HepG2 (cell line): ENCODE data around the gene AXIN1. TPM values are rescaled to one million over a fixed set of nuclear protein-coding genes. Genes with fewer than 3 reads are reported as not detected.

Experiments used
- CBFB ChIP-seq: sonication (generic); formaldehyde crosslinking; IDR thresholded peaks from 2 replicates; pipeline ENCODE4 v1.4.0; 2020; ENCODE audit warnings: missing genetic modification reagents
- DR1 ChIP-seq: sonication (generic); formaldehyde crosslinking; IDR thresholded peaks from 2 replicates; pipeline ENCODE4 v1.8.0; 2021; ENCODE audit warnings: mild to moderate bottlenecking, missing genetic modification reagents, inconsistent platforms
- FOXJ3 ChIP-seq: sonication (generic); formaldehyde crosslinking; IDR thresholded peaks from 2 replicates; pipeline ENCODE4 v1.4.0; 2020; ENCODE audit warnings: missing genetic modification reagents, mild to moderate bottlenecking, borderline replicate concordance
- GPBP1L1 ChIP-seq: sonication (generic); formaldehyde crosslinking; IDR thresholded peaks from 2 replicates; pipeline ENCODE4 v1.5.0; 2020; ENCODE audit warnings: mild to moderate bottlenecking, missing genetic modification reagents
- KLF9 ChIP-seq: IDR thresholded peaks from 2 replicates; pipeline ENCODE4 v1.6.1; 2016; ENCODE audit warnings: low read depth
- MYNN ChIP-seq: sonication (generic); formaldehyde crosslinking; IDR thresholded peaks from 2 replicates; pipeline ENCODE4 v1.4.0; 2020; ENCODE audit warnings: mild to moderate bottlenecking, low read depth, missing genetic modification reagents
- PHF21A ChIP-seq: sonication (generic); formaldehyde crosslinking; IDR thresholded peaks from 2 replicates; pipeline ENCODE4 v1.5.0; 2020; ENCODE audit warnings: mild to moderate bottlenecking, missing genetic modification reagents
- POLR2A ChIP-seq, 2 experiments: IDR thresholded peaks; 2 replicates each; pipeline ENCODE4 v1.6.1; 2011; ENCODE audit warnings: low read depth in 2 of 2, low read length in 2 of 2, mild to moderate bottlenecking in 1 of 2, moderate library complexity in 1 of 2; ENCODE audit not compliant: insufficient read depth in 1 of 2
- POLR2AphosphoS5 ChIP-seq: IDR thresholded peaks from 2 replicates; pipeline ENCODE4 v1.6.1; 2012; ENCODE audit warnings: low read depth, low read length
- PRPF4 ChIP-seq: fragments of 200-400 bp; formaldehyde crosslinking; IDR thresholded peaks from 2 replicates; pipeline ENCODE4 v1.6.1; 2016; ENCODE audit warnings: low read length, low read depth; ENCODE audit not compliant: poor library complexity, severe bottlenecking
- RFXANK ChIP-seq: IDR thresholded peaks from 2 replicates; pipeline ENCODE4 v1.6.1; 2016
- SMARCC2 ChIP-seq: fragments of 450-650 bp; IDR thresholded peaks from 2 replicates; pipeline ENCODE4 v1.6.1; 2017; ENCODE audit warnings: antibody characterized with exemption, mild to moderate bottlenecking
- SMC3 ChIP-seq: IDR thresholded peaks from 2 replicates; pipeline ENCODE4 v1.6.1; 2011; ENCODE audit warnings: low read length, improper control_type of control experiment
- SOX6 ChIP-seq, 2 experiments: fragments of 450-650 bp in 1 of 2; sonication (generic) in 1 of 2; formaldehyde crosslinking in 1 of 2; IDR thresholded peaks; 2 replicates each; pipeline versions ENCODE4 v1.4.0 to v1.6.1; 2017 to 2020; ENCODE audit warnings: antibody characterized with exemption in 1 of 2, mild to moderate bottlenecking in 1 of 2, missing genetic modification reagents in 1 of 2
- SPEN ChIP-seq: sonication (generic); formaldehyde crosslinking; IDR thresholded peaks from 2 replicates; pipeline ENCODE4 v1.5.1; 2020; ENCODE audit warnings: low read depth, mild to moderate bottlenecking, missing genetic modification reagents
- TGIF2 ChIP-seq: IDR thresholded peaks from 2 replicates; pipeline ENCODE4 v1.6.1; 2016; ENCODE audit warnings: control low read depth, missing compliant biosample characterization
- THYN1 ChIP-seq: sonication (generic); formaldehyde crosslinking; IDR thresholded peaks from 2 replicates; pipeline ENCODE4 v1.8.1; 2023; ENCODE audit warnings: low read depth, mild to moderate bottlenecking, moderate library complexity, missing genetic modification reagents, borderline replicate concordance
- TP53 ChIP-seq: sonication (generic); formaldehyde crosslinking; conservative IDR thresholded peaks from 2 replicates; pipeline ENCODE4 v1.4.0; 2020; ENCODE audit warnings: missing genetic modification reagents
- ZFY ChIP-seq: sonication (generic); formaldehyde crosslinking; IDR thresholded peaks from 2 replicates; pipeline ENCODE4 v1.4.0; 2020; ENCODE audit warnings: missing genetic modification reagents
- ZNF281 ChIP-seq: sonication (generic); formaldehyde crosslinking; IDR thresholded peaks from 2 replicates; pipeline ENCODE4 v1.4.0; 2020; ENCODE audit warnings: missing genetic modification reagents, borderline replicate concordance
- ZNF672 ChIP-seq: sonication (generic); formaldehyde crosslinking; IDR thresholded peaks from 2 replicates; pipeline ENCODE4 v1.8.1; 2022; ENCODE audit warnings: missing genetic modification reagents
- ZNF883 ChIP-seq: sonication (generic); formaldehyde crosslinking; IDR thresholded peaks from 2 replicates; pipeline ENCODE4 v1.5.1; 2020; ENCODE audit warnings: mild to moderate bottlenecking, missing genetic modification reagents; ENCODE audit errors: not compliant biosample characterization
- polyA plus RNA-seq, 8 experiments: library from polyadenylated mRNA; depleted of rRNA in 3 of 8; stranded (reverse) in 7 of 8; unstranded in 1 of 8; fragments of >200 nt; fragmentation: Illumina TruSeq in 4 of 8; extraction: Trizol in 4 of 8; gene quantifications; 2 replicates each; pipeline versions ENCODE4 v1.2.1 to v1.2.3, GENCODE V29; 2011 to 2016; ENCODE audit warnings: low read depth in 4 of 8, missing spikeins in 1 of 8, mixed read lengths in 1 of 8; ENCODE audit not compliant: insufficient read depth in 1 of 8
- total RNA-seq, 5 experiments: library from RNA; depleted of rRNA; stranded (reverse); fragments of >200 nt; fragmentation: Illumina TruSeq; extraction: Trizol; gene quantifications; 2 replicates each; pipeline ENCODE4 v1.2.3, GENCODE V29; 2016; ENCODE audit warnings: low read depth in 1 of 5
- TF ChIP-seq, protein P1 (sequence below): sonication (generic); formaldehyde crosslinking; IDR thresholded peaks from 2 replicates; pipeline ENCODE4 v1.8.0; 2022; ENCODE audit warnings: low read depth, missing genetic modification reagents
- TF ChIP-seq, protein P2 (sequence below): IDR thresholded peaks from 2 replicates; pipeline ENCODE4 v1.6.1; 2016
- TF ChIP-seq, protein P3 (sequence below): sonication (generic); formaldehyde crosslinking; IDR thresholded peaks from 2 replicates; pipeline ENCODE4 v1.8.0; 2022; ENCODE audit warnings: missing genetic modification reagents, mild to moderate bottlenecking, borderline replicate concordance

AXIN1 gene
- total and polyA plus RNA-seq, 2 of the 13 experiments (the other 11 are each of a cell fraction or from before 2014, with no cell fraction given): 24.0 to 26.0 TPM

DNA sequence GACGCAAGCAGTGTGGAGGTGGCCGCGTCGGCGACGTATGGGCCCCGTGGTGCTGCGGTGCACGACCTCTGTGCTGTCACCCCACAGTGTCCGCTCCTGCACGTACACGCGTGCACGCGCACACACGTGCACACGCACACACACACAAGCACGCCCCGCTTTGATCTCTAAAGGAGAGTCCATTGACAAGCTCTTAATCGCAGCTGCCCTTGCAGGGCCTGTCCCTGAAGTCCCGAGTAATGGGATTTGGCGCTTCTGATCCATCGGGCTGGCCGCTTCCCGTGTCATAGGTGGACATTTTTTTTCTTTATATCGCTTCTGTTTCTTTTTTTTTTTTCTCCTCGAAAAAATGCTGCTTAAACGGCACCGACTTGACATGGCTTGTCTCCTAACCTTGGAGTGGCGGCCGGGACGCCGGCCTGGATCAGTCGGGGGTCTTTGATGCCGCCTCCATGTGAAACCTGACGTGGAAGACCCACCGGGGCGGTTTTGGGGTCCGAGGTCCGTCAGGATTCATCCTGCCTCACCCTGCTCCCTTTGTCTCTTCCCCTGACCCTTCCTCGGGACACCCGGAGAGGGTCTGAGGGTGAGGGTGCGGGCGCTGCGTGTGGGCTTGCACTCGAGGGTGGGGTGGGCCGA, 8.3 kb upstream of the AXIN1 start (continued):
- TF ChIP-seq ZNF281 (CRISPR knock-in tag): no peak
- no peak for TF ChIP-seq CBFB (CRISPR knock-in tag)
- TF ChIP-seq SMC3: no peak
- no peak for TF ChIP-seq GPBP1L1 (CRISPR knock-in tag)
- no peak for TF ChIP-seq ZFY (CRISPR knock-in tag)
- TF ChIP-seq POLR2AphosphoS5: no peak
- TF ChIP-seq PHF21A (CRISPR knock-in tag): 0 out of 2 replicates have a peak, but pooled peaks have one; percentile 4
- TF ChIP-seq, protein P1, sequence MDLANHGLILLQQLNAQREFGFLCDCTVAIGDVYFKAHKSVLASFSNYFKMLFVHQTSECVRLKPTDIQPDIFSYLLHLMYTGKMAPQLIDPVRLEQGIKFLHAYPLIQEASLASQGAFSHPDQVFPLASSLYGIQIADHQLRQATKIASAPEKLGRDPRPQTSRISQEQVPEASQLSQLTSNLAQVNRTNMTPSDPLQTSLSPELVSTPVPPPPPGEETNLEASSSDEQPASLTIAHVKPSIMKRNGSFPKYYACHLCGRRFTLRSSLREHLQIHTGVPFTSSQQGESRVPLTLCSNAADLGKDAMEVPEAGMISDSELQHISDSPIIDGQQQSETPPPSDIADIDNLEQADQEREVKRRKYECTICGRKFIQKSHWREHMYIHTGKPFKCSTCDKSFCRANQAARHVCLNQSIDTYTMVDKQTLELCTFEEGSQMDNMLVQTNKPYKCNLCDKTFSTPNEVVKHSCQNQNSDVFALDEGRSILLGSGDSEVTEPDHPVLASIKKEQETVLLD (CRISPR knock-in tag): no peak
- TF ChIP-seq KLF9 (CRISPR knock-in tag): no peak
- TF ChIP-seq PRPF4: no peak
- TF ChIP-seq FOXJ3 (CRISPR knock-in tag): no peak
- no peak for TF ChIP-seq SMARCC2
- TF ChIP-seq, protein P2, sequence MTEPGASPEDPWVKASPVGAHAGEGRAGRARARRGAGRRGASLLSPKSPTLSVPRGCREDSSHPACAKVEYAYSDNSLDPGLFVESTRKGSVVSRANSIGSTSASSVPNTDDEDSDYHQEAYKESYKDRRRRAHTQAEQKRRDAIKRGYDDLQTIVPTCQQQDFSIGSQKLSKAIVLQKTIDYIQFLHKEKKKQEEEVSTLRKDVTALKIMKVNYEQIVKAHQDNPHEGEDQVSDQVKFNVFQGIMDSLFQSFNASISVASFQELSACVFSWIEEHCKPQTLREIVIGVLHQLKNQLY (CRISPR knock-in tag): no peak
- TF ChIP-seq SPEN (CRISPR knock-in tag): peak; percentile 12; the same call in 1 of the 2 replicates
- TF ChIP-seq RFXANK (CRISPR knock-in tag): no peak
- no peak for TF ChIP-seq TGIF2 (CRISPR knock-in tag)
- no peak for TF ChIP-seq ZNF883 (CRISPR knock-in tag)
- TF ChIP-seq THYN1 (CRISPR knock-in tag): no peak
- no peak for TF ChIP-seq MYNN
- TF ChIP-seq POLR2A (IDR thresholded peaks at IDR 0.05; ENCODE audit: insufficient read depth in 1 of 2, low read depth in 2 of 2, low read length in 2 of 2): no peak
- no peak for TF ChIP-seq SOX6 (IDR thresholded peaks at IDR 0.05)
- no peak for TF ChIP-seq SOX6 (CRISPR knock-in tag; IDR thresholded peaks at IDR 0.05)
- TF ChIP-seq, protein P3, sequence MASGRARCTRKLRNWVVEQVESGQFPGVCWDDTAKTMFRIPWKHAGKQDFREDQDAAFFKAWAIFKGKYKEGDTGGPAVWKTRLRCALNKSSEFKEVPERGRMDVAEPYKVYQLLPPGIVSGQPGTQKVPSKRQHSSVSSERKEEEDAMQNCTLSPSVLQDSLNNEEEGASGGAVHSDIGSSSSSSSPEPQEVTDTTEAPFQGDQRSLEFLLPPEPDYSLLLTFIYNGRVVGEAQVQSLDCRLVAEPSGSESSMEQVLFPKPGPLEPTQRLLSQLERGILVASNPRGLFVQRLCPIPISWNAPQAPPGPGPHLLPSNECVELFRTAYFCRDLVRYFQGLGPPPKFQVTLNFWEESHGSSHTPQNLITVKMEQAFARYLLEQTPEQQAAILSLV (CRISPR knock-in tag): no peak
- TF ChIP-seq TP53 (CRISPR knock-in tag): no peak
- no peak for TF ChIP-seq DR1 (CRISPR knock-in tag)
- TF ChIP-seq ZNF672 (CRISPR knock-in tag): no peak
